Measurements from ENCODE around the gene ARMC2. TPM values are rescaled to one million over a fixed set of nuclear protein-coding genes. Genes with fewer than 3 reads are reported as not detected.
"Not testable (repeated sequence)": the region's sequence is repeated elsewhere in the genome, so short reads cannot be mapped to it uniquely, and the experiment has no call there.

Gene ARMC2
- total and polyA plus RNA-seq, 8 donors = 0.46 to 13.4 (median 2.3) TPM; not detected in 1

GRCh38 chr6:108851756-108852155, 3.5 kb downstream of the ARMC2 start:
- intact Hi-C loops (cut with DNase I; ENCODE audit: low total_unique reads) = no loop called here
- TF ChIP-seq CTCF (IDR thresholded peaks at IDR 0.05) (no peak), POLR2A (IDR thresholded peaks at IDR 0.05) (no peak), EP300 (IDR thresholded peaks at IDR 0.05) (no peak), POLR2AphosphoS5 (IDR thresholded peaks at IDR 0.05) (no peak)
- 68 to 85% (median 70%) methylated on average over 1 of the region's 1 CpG for WGBS, 5 donors
- no peak overlapping the region for H3K4me3 ChIP-seq
- H3K27ac ChIP-seq = peak overlapping the region in 2 of 5 donors; percentile 62 to 68
- H3K4me1 ChIP-seq = peaks cover 5 to 47% (median 14%) of the 10 kb centered on the region in 4 donors
- no peak for DNase-seq
- peaks cover 9 to 26% (median 24%) of the 10 kb centered on the region in 4 donors for H3K36me3 ChIP-seq
- H3K9me3 ChIP-seq = peaks cover 0 to 3% (median 0%) of the 10 kb centered on the region in 4 donors
- no peaks in the 10 kb centered on the region for H3K27me3 ChIP-seq

GRCh38 chr6:108853077-108853476, 4.9 kb downstream of the ARMC2 start:
- DNase-seq = no peak
- H3K27me3 ChIP-seq = no peaks in the 10 kb centered on the region
- H3K4me3 ChIP-seq = no peak overlapping the region
- H3K36me3 ChIP-seq = peaks cover 19 to 39% (median 35%) of the 10 kb centered on the region in 4 donors
- intact Hi-C loops (cut with DNase I; ENCODE audit: low total_unique reads) = no loop called here
- no peak overlapping the region for H3K27ac ChIP-seq
- no peak for TF ChIP-seq CTCF (IDR thresholded peaks at IDR 0.05)
- TF ChIP-seq EP300 (IDR thresholded peaks at IDR 0.05) = no peak
- TF ChIP-seq POLR2A (IDR thresholded peaks at IDR 0.05) = no peak
- no peak for TF ChIP-seq POLR2AphosphoS5 (IDR thresholded peaks at IDR 0.05)
- peaks cover 0 to 11% (median 0%) of the 10 kb centered on the region in 4 donors for H3K9me3 ChIP-seq
- peaks cover 5 to 36% (median 7%) of the 10 kb centered on the region in 4 donors for H3K4me1 ChIP-seq

- no peaks in the 10 kb centered on the region for H3K27me3 ChIP-seq
- intact Hi-C loops (cut with DNase I; ENCODE audit: low total_unique reads) = no loop called here
- peaks cover 2 to 32% (median 26%) of the 10 kb centered on the region in 4 donors for H3K36me3 ChIP-seq
- H3K9me3 ChIP-seq = no peaks in the 10 kb centered on the region
- no peak overlapping the region for H3K4me3 ChIP-seq
- WGBS, 5 donors = 79 to 85% (median 82%) methylated on average over 4 of the region's 4 CpGs
- peaks cover 0 to 7% (median 2%) of the 10 kb centered on the region in 4 donors for H3K4me1 ChIP-seq
- TF ChIP-seq CTCF (IDR thresholded peaks at IDR 0.05) (no peak), EP300 (IDR thresholded peaks at IDR 0.05) (no peak), POLR2AphosphoS5 (IDR thresholded peaks at IDR 0.05) (no peak), POLR2A (IDR thresholded peaks at IDR 0.05) (no peak)
- H3K27ac ChIP-seq = no peak overlapping the region
- DNase-seq = no peak
Measured at GRCh38 chr6:108862479-108863191, 14.4 kb downstream of the ARMC2 start.

GRCh38 chr6:108865751-108866286, 17.6 kb downstream of the ARMC2 start:
- intact Hi-C loops (cut with DNase I; ENCODE audit: low total_unique reads); H3K9me3 ChIP-seq; DNase-seq; H3K4me3 ChIP-seq; H3K4me1 ChIP-seq; H3K27ac ChIP-seq; H3K27me3 ChIP-seq: not testable (repeated sequence)
- 65 to 81% (median 75%) methylated on average over 2 of the region's 2 CpGs for WGBS, 5 donors
- H3K36me3 ChIP-seq = peaks cover 0 to 28% (median 20%) of the 10 kb centered on the region in 4 donors

- no peaks in the 10 kb centered on the region for H3K9me3 ChIP-seq
- DNase-seq = no peak
- H3K27ac ChIP-seq = no peak overlapping the region
- intact Hi-C loops (cut with DNase I; ENCODE audit: low total_unique reads) = no loop called here
- no peaks in the 10 kb centered on the region for H3K27me3 ChIP-seq
- peaks cover 0 to 7% (median 2%) of the 10 kb centered on the region in 4 donors for H3K4me1 ChIP-seq
- no peak overlapping the region for H3K4me3 ChIP-seq
- peaks cover 0 to 27% (median 19%) of the 10 kb centered on the region in 4 donors for H3K36me3 ChIP-seq
- TF ChIP-seq POLR2AphosphoS5 (IDR thresholded peaks at IDR 0.05) (no peak), POLR2A (IDR thresholded peaks at IDR 0.05) (no peak), EP300 (IDR thresholded peaks at IDR 0.05) (no peak), CTCF (IDR thresholded peaks at IDR 0.05) (no peak)
- 90 to 98% (median 96%) methylated on average over 3 of the region's 3 CpGs for WGBS, 5 donors
Measured at GRCh38 chr6:108866798-108867197, 18.6 kb downstream of the ARMC2 start.
